CD4-positive, alpha-beta T cell treated with Interleukin-10 for 1 hour (primary cell): ENCODE measurements around the gene ABCA2.
A peak's percentile ranks its signal among the peaks of the same experiment; 100 is the strongest.

Source experiments
- DNase-seq: peaks from one replicate; pipeline ENCODE4 v3.0.0-alpha.2; 2020

ABCA2 gene

DNA sequence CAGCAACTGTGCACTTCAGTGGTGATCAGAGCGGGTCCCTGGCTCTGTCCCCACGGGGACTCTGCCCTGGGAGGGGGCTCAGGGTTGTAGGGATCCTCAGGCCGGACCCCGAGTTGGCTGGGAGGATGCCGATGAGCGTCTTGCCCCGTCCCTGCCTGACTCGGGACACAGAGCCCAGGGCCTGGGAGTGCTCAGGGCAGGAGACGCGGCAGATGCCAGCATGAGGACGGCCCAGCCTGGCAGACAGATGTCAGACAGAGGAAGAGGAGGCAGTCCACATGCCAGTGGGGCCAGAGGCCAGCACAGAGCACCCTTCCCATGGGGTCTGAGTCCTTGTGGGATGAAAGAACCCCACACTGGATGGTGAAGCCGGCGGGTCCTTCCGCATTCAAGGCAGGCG is 64.7 kb downstream of the ABCA2 start:
- DNase-seq, result no peak

- no peak for DNase-seq
Observed at GRCh38 chr9:136962701-136963248, 65.3 kb downstream of the ABCA2 start.

GRCh38 chr9:136962163-136962562 is 65.9 kb downstream of the ABCA2 start:
- DNase-seq, result no peak

- no peak for DNase-seq
Observed at GRCh38 chr9:136961279-136962065, 66.6 kb downstream of the ABCA2 start.

GRCh38 chr9:136960938-136961275 is 67.1 kb downstream of the ABCA2 start:
- no peak for DNase-seq

- DNase-seq, result peak; percentile 57
Observed at GRCh38 chr9:136960212-136960937, 67.7 kb downstream of the ABCA2 start.

DNA sequence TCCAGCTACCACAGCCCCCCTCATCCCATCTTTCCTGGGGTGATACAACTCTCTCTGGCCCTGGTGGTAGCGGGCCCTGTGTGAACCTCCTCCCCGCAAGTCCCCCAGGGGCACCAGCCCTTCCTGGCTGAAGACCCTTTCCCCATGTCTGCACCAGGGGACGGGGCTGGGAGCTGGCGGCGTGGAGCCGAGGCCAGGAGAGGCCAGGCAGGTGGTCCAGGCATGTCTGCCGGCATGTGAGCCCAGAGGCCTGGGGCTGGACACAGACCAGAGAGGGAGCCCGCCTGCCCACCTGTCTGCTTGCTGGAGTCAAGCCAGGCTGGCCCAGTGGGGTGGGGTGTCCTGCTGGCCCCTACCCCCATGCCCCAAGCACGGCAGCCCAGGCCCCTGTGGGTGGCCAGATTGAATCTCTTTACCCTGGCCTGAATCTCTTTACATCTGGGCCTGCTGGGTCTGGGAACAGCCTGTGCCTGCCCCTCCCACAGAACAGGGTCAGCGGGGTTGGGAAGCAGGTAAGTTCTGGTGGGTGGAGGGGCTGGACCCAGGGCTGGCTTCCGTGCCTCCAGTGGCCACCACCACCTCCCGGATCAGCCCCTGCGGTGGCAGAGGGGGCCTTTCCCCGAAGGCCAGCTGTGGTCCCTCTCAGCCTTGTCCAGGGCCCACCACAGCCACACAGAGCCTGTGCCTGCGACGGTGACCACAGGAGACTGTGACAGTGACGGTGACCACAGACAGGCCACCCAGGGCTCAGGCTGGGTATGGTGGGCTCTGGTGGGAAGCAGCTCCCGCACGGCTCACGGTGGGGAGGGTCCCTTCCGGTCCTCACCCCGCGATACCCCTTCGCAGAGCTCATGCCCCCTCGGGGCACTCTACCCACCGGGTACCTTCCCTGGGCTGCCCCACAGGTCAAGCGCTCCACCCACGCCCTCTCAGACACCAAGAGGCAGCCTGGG is 68.9 kb downstream of the ABCA2 start:
- DNase-seq, result no peak

DNA sequence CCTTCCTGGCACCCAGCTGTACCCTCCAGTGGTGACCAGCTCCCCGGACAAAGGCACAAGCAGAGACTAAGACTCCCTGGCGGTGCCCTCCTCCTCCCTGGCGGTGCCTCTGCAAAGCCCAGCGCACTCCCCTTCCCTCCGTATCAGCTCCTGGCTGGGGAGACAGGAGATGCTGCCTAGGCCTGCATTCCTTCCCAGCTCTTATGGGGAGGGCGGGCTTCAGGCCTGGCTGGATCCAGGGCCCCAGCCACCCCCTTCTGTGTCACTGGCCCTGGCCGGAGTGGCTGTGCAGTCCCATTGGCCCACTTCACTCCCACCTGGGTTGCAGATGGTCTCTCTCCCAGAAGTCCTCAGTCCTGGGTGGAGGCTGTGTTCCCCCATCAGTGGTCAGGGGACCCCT is 69.6 kb downstream of the ABCA2 start:
- DNase-seq, result no peak

GRCh38 chr9:136957901-136958300 is 70.1 kb downstream of the ABCA2 start:
- no peak for DNase-seq

- DNase-seq, result no peak
Observed at GRCh38 chr9:136957461-136957860, 70.6 kb downstream of the ABCA2 start.
